Measurements from ENCODE around the gene C2CD4C.
"Not testable (repeated sequence)": the region's sequence is repeated elsewhere in the genome, so short reads cannot be mapped to it uniquely, and the experiment has no call there.

GRCh38 chr19:382578-382977, 26.4 kb downstream of the C2CD4C start:
- TF ChIP-seq MYB (IDR thresholded peaks at IDR 0.05; ENCODE audit: borderline replicate concordance, low read depth, low read length); HCFC1 (IDR thresholded peaks at IDR 0.05; ENCODE audit: low read length); POLR2AphosphoS5 (IDR thresholded peaks at IDR 0.05; ENCODE audit: low read length); RB1 (IDR thresholded peaks at IDR 0.05; ENCODE audit: borderline replicate concordance): not testable (repeated sequence)
